GM12864 (cell line): ENCODE data around the gene IQGAP2.

Source experiments
- DNase-seq: peaks from one replicate; pipeline ENCODE4 v3.0.0-alpha.2; 2011; ENCODE audit warnings: low read depth
- H3K4me3 ChIP-seq: 2 replicates; pipeline ENCODE4 v1.5.1; 2011; ENCODE audit warnings: mild to moderate bottlenecking, low read depth, low read length, control low read depth
- CTCF ChIP-seq: IDR thresholded peaks from 2 replicates; pipeline ENCODE4 v1.5.1; 2011; ENCODE audit warnings: low read depth, mild to moderate bottlenecking, moderate library complexity, low read length, control low read depth, inconsistent platforms; ENCODE audit errors: missing control alignments

Gene IQGAP2

GRCh38 chr5:76528547-76529331 lies 125.7 kb downstream of the IQGAP2 start:
- no peak for DNase-seq
- TF ChIP-seq CTCF: no peak
- no peak overlapping the region for H3K4me3 ChIP-seq

- H3K4me3 ChIP-seq: no peak overlapping the region
- TF ChIP-seq CTCF: no peak
- DNase-seq: no peak
Measured at GRCh38 chr5:76529464-76530344, 126.6 kb downstream of the IQGAP2 start.

GRCh38 chr5:76532052-76532451 lies 129.0 kb downstream of the IQGAP2 start:
- DNase-seq: no peak
- no peak overlapping the region for H3K4me3 ChIP-seq
- TF ChIP-seq CTCF: no peak

- no peak for DNase-seq
- no peak for TF ChIP-seq CTCF
- no peak overlapping the region for H3K4me3 ChIP-seq
Measured at GRCh38 chr5:76532973-76533372, 129.9 kb downstream of the IQGAP2 start.

- DNase-seq: no peak
- TF ChIP-seq CTCF: no peak
- no peak overlapping the region for H3K4me3 ChIP-seq
Measured at GRCh38 chr5:76535577-76535976, 132.5 kb downstream of the IQGAP2 start.

GRCh38 chr5:76537073-76537543 lies 134.0 kb downstream of the IQGAP2 start:
- DNase-seq: no peak
- TF ChIP-seq CTCF: no peak
- no peak overlapping the region for H3K4me3 ChIP-seq
